Esophagus muscularis mucosa (tissue), 4 donors: ENCODE data around the gene PTPN1. TPM values are rescaled to one million over a fixed set of nuclear protein-coding genes. Genes with fewer than 3 reads are reported as not detected.

Experiments
- DNase-seq: peaks from one replicate; pipeline ENCODE4 v3.0.0-alpha.2; 2017; ENCODE audit errors: extremely low spot score
- H3K27ac ChIP-seq, 4 donors: fragments of 200-600 bp; sonication (generic); replicated peaks in 1 of 4; 1 replicate in 3 of 4; 2 replicates in 1 of 4; pipeline ENCODE4 v1.5.1; 2016 to 2019; ENCODE audit warnings: mild to moderate bottlenecking in 1 of 4
- H3K27me3 ChIP-seq, 4 donors: fragments of 200-600 bp; sonication (generic); one replicate each; pipeline versions ENCODE4 v1.5.1 to v1.6.0; 2016 to 2019
- H3K36me3 ChIP-seq, 4 donors: fragments of 200-600 bp; sonication (generic); one replicate each; pipeline ENCODE4 v1.5.1; 2016 to 2019
- H3K4me1 ChIP-seq, 4 donors: fragments of 200-600 bp; sonication (generic); one replicate each; pipeline ENCODE4 v1.5.1; 2016 to 2019
- H3K4me3 ChIP-seq, 4 donors: fragments of 200-600 bp; sonication (generic); 1 replicate in 2 of 4; 2 replicates in 2 of 4; pipeline ENCODE4 v1.5.1; 2016 to 2019; ENCODE audit warnings: mild to moderate bottlenecking in 4 of 4, moderate library complexity in 1 of 4
- H3K9me3 ChIP-seq, 4 donors: fragments of 200-600 bp; sonication (generic); 1 replicate in 3 of 4; 2 replicates in 1 of 4; pipeline ENCODE4 v1.5.1; 2016 to 2019
- EP300 ChIP-seq: sonication (generic); formaldehyde crosslinking; IDR thresholded peaks from one replicate; pipeline ENCODE4 v1.6.1; 2017; ENCODE audit warnings: antibody characterized with exemption
- POLR2A ChIP-seq: fragments of 450-650 bp; IDR thresholded peaks from one replicate; pipeline ENCODE4 v1.6.1; 2017; ENCODE audit warnings: antibody characterized with exemption, moderate library complexity, mild to moderate bottlenecking, low read depth
- POLR2AphosphoS5 ChIP-seq, 2 donors: sonication (generic); formaldehyde crosslinking; IDR thresholded peaks; one replicate each; pipeline ENCODE4 v1.6.1; 2017; ENCODE audit warnings: antibody characterized with exemption in 2 of 2
- WGBS: methylation state at CpG from one replicate; pipeline ENCODE4 v1.1.5; 2018; 5-methylcytosine and 5-hydroxymethylcytosine counted together
- intact Hi-C: fragments of 100-400 bp; cut with DNase I; formaldehyde crosslinking; loops from one replicate; pipeline ENCODE4 v1.15.1; 2023
- total RNA-seq, 4 donors: library from RNA; depleted of rRNA; stranded (reverse); fragments of >200 nt; gene quantifications; one replicate each; pipeline versions ENCODE4 v1.1.0 to v1.2.1, GENCODE V29; 2016
- TF ChIP-seq, protein P1 (sequence below), 3 experiments: fragments of 200-600 bp in 2 of 3; fragments of 450-650 bp in 1 of 3; sonication (generic) in 2 of 3; IDR thresholded peaks; one replicate each; pipeline ENCODE4 v1.5.1; 2017 to 2019; ENCODE audit warnings: antibody characterized with exemption in 3 of 3, mild to moderate bottlenecking in 2 of 3, moderate library complexity in 1 of 3

The PTPN1 gene
- total RNA-seq, 4 donors from 2014 or later = 21.2 to 49.0 (median 41.0) TPM

DNA sequence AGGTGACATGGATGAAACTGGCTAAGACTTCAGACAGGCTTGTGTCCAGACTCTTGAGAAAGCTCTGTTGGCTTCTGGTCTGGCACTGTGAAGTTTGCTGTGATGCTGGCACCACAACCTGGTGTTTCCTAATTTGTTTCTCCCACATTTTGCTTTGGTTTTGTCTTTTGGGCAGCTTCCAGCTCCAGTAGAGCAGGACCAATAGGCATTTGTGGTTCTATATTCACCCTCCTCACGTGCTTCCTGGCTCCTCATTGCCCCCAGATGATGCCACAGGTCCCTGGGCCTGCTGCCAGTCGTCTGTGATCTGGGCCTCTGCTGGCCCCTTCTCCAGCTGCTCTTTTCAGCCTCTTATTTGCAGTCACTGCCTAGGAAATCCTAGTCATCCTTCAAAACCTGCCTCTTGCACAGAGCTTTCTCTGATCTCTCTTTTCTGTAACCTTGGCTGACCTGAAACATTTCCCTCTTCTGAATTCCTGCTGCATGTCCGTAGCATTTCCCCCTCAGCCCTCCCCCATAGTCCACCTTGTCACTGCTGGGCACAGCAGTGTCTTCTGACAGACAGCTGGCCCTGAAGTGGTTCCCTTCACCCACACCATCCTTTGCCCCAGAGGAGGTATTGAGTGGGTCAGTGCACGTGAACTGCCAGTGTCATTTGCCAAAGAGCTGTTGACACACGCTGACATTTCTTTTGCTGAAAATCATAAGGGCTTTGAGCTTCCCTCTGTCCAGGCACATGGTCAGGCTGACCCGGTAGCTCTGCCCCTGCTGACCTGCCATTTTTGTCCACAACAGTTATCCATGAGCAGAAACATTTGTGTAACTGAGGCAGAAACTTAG lies 63.0 kb downstream of the PTPN1 start:
- DNase-seq = no peak
- Histone ChIP-seq H3K36me3 (peaks cover 14 to 61% (median 48%) of the 10 kb centered on the region in 4 donors), H3K9me3 (no peaks in the 10 kb centered on the region), H3K4me3 (no peak overlapping the region), H3K27ac (peak overlapping the region; percentile 44 to 72 (median 58)), H3K27me3 (no peaks in the 10 kb centered on the region), H3K4me1 (peaks cover 48 to 69% (median 63%) of the 10 kb centered on the region in 4 donors)
- no peak for TF ChIP-seq EP300
- no peak for TF ChIP-seq POLR2AphosphoS5 (IDR thresholded peaks at IDR 0.05)
- TF ChIP-seq POLR2A = no peak
- TF ChIP-seq, protein P1, sequence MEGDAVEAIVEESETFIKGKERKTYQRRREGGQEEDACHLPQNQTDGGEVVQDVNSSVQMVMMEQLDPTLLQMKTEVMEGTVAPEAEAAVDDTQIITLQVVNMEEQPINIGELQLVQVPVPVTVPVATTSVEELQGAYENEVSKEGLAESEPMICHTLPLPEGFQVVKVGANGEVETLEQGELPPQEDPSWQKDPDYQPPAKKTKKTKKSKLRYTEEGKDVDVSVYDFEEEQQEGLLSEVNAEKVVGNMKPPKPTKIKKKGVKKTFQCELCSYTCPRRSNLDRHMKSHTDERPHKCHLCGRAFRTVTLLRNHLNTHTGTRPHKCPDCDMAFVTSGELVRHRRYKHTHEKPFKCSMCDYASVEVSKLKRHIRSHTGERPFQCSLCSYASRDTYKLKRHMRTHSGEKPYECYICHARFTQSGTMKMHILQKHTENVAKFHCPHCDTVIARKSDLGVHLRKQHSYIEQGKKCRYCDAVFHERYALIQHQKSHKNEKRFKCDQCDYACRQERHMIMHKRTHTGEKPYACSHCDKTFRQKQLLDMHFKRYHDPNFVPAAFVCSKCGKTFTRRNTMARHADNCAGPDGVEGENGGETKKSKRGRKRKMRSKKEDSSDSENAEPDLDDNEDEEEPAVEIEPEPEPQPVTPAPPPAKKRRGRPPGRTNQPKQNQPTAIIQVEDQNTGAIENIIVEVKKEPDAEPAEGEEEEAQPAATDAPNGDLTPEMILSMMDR (IDR thresholded peaks at IDR 0.05) = no peak
- 35% methylated on average over 6 of the region's 6 CpGs for WGBS
- intact Hi-C loops = loop anchor here (5.0 kb wide), 1 partner anchor 91 kb away; no protein-coding TSS in a partner anchor

DNA sequence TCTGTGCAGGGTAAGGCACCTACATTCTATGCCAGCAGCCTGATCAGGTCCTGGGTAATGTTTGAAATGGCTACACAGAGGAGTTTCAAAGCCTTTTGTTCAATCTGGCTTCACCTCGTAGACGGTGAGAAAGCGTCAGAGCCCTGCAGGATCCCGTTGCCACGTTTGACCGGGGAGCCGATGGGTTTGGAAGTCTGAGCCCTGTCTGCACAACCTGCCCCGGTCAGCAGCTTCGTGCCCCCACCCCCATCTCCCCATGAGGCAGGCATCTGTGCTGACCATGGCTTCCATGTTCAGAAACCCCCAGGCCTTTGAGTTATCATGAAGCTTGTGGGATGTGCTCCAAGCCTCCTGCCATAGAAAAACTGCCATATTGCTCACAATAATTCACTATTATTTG lies 63.9 kb downstream of the PTPN1 start:
- no peak for DNase-seq
- intact Hi-C loops = loop anchor here (2.0 to 5.0 kb wide), 2 partner anchors 63 to 92 kb away; partner anchors contain the start of gene PTPN1
- Histone ChIP-seq H3K4me3 (no peak overlapping the region), H3K36me3 (peaks cover 21 to 61% (median 47%) of the 10 kb centered on the region in 4 donors), H3K9me3 (no peaks in the 10 kb centered on the region), H3K27me3 (no peaks in the 10 kb centered on the region), H3K4me1 (peaks cover 48 to 69% (median 63%) of the 10 kb centered on the region in 4 donors), H3K27ac (peak overlapping the region in 2 of 4 donors; percentile 44 to 55)
- 88% methylated on average over 7 of the region's 9 CpGs for WGBS
- no peak for TF ChIP-seq EP300
- TF ChIP-seq, protein P1 (IDR thresholded peaks at IDR 0.05) = no peak
- TF ChIP-seq POLR2AphosphoS5 (IDR thresholded peaks at IDR 0.05) = no peak
- TF ChIP-seq POLR2A = no peak

DNA sequence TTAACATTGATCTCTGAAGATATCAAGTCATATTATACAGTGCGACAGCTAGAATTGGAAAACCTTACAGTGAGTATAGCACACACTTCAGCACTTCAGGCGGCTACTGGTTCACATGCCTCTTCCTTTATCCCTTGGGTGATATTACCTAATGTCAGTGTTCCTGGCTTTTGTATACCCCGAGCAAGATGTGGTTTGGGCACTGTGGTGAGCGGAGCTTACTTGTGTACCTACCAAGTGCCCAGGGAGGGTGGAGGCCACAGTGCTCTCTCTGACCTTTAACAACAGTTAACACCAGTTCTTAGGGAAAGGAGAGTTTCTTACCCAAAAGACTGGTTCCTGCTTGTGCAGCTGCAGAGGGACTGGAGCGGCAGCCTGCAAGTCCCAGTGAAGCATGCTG lies 64.4 kb downstream of the PTPN1 start:
- intact Hi-C loops = loop anchor here (2.0 to 5.0 kb wide), 2 partner anchors 64 to 92 kb away; partner anchors contain the start of gene PTPN1
- DNase-seq = no peak
- H3K9me3 ChIP-seq = no peaks in the 10 kb centered on the region
- H3K27ac ChIP-seq = no peak overlapping the region
- peaks cover 48 to 68% (median 64%) of the 10 kb centered on the region in 4 donors for H3K4me1 ChIP-seq
- no peaks in the 10 kb centered on the region for H3K27me3 ChIP-seq
- TF ChIP-seq EP300 = no peak
- TF ChIP-seq, protein P1 (IDR thresholded peaks at IDR 0.05) = no peak
- TF ChIP-seq POLR2AphosphoS5 (IDR thresholded peaks at IDR 0.05) = no peak
- TF ChIP-seq POLR2A = no peak
- peaks cover 26 to 61% (median 48%) of the 10 kb centered on the region in 4 donors for H3K36me3 ChIP-seq
- WGBS = 96% methylated on average over 5 of the region's 5 CpGs
- no peak overlapping the region for H3K4me3 ChIP-seq

DNA sequence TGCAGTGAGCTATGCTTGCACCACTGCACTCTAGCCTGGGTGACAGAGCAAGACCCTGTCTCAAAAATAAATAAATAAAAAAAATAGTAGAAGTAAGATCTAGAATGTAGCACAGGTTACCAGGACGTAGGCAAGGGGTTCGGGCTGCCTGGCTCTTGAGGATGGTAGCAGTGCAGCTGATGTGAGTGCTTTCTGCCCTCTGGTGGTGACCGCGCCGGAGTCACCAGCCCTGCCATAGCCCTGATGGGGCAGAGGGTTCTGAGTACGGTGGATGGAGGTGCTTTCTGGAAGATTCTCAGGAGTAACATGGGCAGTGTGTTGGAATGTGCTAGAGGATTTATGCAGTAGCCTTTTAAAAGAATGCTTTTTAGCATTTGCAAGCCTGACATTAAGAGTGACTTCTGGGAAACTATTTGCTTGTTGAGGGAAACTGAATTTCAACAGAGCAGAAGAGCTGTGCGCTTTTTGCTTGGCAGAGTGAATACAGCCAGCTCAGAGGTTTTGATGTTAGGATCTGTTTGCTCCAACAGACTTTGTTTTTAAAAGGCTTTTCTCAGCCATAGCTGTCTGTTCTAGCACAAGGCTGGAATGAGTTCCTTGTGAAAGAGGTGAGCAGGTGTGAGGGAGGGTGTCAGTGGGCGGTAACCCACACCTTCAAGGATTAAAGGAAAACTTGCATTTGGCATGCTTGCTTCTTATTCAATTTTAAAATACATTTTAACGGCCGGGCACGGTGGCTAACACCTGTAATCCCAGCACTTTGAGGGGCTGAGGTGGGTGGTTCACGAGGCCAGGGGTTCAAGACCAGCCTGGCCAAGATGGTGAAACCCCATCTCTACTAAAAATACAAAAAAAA lies 65.9 kb downstream of the PTPN1 start:
- Histone ChIP-seq H3K36me3 (peaks cover 35 to 70% (median 58%) of the 10 kb centered on the region in 4 donors), H3K27me3 (no peaks in the 10 kb centered on the region), H3K4me3 (no peak overlapping the region), H3K4me1 (peaks cover 35 to 63% (median 55%) of the 10 kb centered on the region in 4 donors), H3K9me3 (no peaks in the 10 kb centered on the region), H3K27ac (peak overlapping the region; percentile 15 to 60 (median 50))
- WGBS = 57% methylated on average over 12 of the region's 12 CpGs
- peak; percentile 41 to 50 for TF ChIP-seq POLR2AphosphoS5 (IDR thresholded peaks at IDR 0.05)
- TF ChIP-seq POLR2A = no peak
- TF ChIP-seq, protein P1 (IDR thresholded peaks at IDR 0.05) = peak; percentile 80 to 88 (median 84)
- no peak for TF ChIP-seq EP300
- no peak for DNase-seq
- intact Hi-C loops = loop anchor here (2.0 to 5.0 kb wide), 2 partner anchors 65 to 389 kb away; partner anchors contain the start of gene PTPN1
